ENCODE data around the gene TTLL4.
"Not testable (repeated sequence)": the region's sequence is repeated elsewhere in the genome, so short reads cannot be mapped to it uniquely, and the experiment has no call there.

TTLL4 gene

GRCh38 chr2:218744615-218745014 lies 34.0 kb downstream of the TTLL4 start:
- no peak for DNase-seq (ENCODE audit: low read depth in 2 of 2)

- DNase-seq (ENCODE audit: low read depth in 2 of 2): no peak
Measured at GRCh38 chr2:218745160-218745558, 34.5 kb downstream of the TTLL4 start.

GRCh38 chr2:218745559-218746469 lies 35.2 kb downstream of the TTLL4 start:
- no peak for DNase-seq (ENCODE audit: low read depth in 2 of 2)

GRCh38 chr2:218746470-218746795 lies 35.8 kb downstream of the TTLL4 start:
- no peak for DNase-seq (ENCODE audit: low read depth in 2 of 2)

GRCh38 chr2:218746960-218747359 lies 36.3 kb downstream of the TTLL4 start:
- no peak for DNase-seq (ENCODE audit: low read depth in 2 of 2)

GRCh38 chr2:218748741-218749441 lies 38.3 kb downstream of the TTLL4 start:
- DNase-seq (ENCODE audit: low read depth in 2 of 2): no peak

GRCh38 chr2:218754201-218754600 lies 43.6 kb downstream of the TTLL4 start:
- no peak for DNase-seq (ENCODE audit: low read depth in 2 of 2)

GRCh38 chr2:218754781-218755180 lies 44.1 kb downstream of the TTLL4 start:
- no peak for DNase-seq (ENCODE audit: low read depth in 2 of 2)

- DNase-seq (ENCODE audit: low read depth in 2 of 2): no peak
Measured at GRCh38 chr2:218755198-218755566, 44.5 kb downstream of the TTLL4 start.

- DNase-seq (ENCODE audit: low read depth in 2 of 2): no peak
Measured at GRCh38 chr2:218755567-218756404, 45.2 kb downstream of the TTLL4 start.

GRCh38 chr2:218756599-218757377 lies 46.2 kb downstream of the TTLL4 start:
- DNase-seq (ENCODE audit: low read depth in 2 of 2): no peak

GRCh38 chr2:218761795-218762194 lies 51.2 kb downstream of the TTLL4 start:
- DNase-seq (ENCODE audit: low read depth in 2 of 2): no peak

GRCh38 chr2:218772759-218773158 lies 62.1 kb downstream of the TTLL4 start:
- DNase-seq (ENCODE audit: low read depth in 2 of 2): not testable (repeated sequence)

GRCh38 chr2:218773881-218774280 lies 63.2 kb downstream of the TTLL4 start:
- no peak for DNase-seq (ENCODE audit: low read depth in 2 of 2)

- no peak for DNase-seq (ENCODE audit: low read depth in 2 of 2)
Measured at GRCh38 chr2:218776488-218776887, 65.9 kb downstream of the TTLL4 start.

- no peak for DNase-seq (ENCODE audit: low read depth in 2 of 2)
Measured at GRCh38 chr2:218777276-218777990, 66.8 kb downstream of the TTLL4 start.

- no peak for DNase-seq (ENCODE audit: low read depth in 2 of 2)
Measured at GRCh38 chr2:218780046-218780445, 69.4 kb downstream of the TTLL4 start.

- DNase-seq (ENCODE audit: low read depth in 2 of 2): no peak
Measured at GRCh38 chr2:218780851-218781690, 70.4 kb downstream of the TTLL4 start.

- no peak for DNase-seq (ENCODE audit: low read depth in 2 of 2)
Measured at GRCh38 chr2:218781691-218782527, 71.3 kb downstream of the TTLL4 start, which contains the start of gene CYP27A1. Gene CYP27A1, plus strand, starts transcription at chr2:218782147. Its CDS starts 36 bp downstream, at chr2:218782183.
